HG02759 (cell line): ENCODE measurements around the gene EXOSC6.
"Not testable (repeated sequence)": the region's sequence is repeated elsewhere in the genome, so short reads cannot be mapped to it uniquely, and the experiment has no call there.

Experiments
- ATAC-seq: cut with Tn5 transposase; IDR thresholded peaks from one replicate; pipeline ENCODE4 v1.9.1; 2021; ENCODE audit warnings: mild to moderate bottlenecking, moderate library complexity; ENCODE audit not compliant: unreplicated experiment

The EXOSC6 gene

DNA sequence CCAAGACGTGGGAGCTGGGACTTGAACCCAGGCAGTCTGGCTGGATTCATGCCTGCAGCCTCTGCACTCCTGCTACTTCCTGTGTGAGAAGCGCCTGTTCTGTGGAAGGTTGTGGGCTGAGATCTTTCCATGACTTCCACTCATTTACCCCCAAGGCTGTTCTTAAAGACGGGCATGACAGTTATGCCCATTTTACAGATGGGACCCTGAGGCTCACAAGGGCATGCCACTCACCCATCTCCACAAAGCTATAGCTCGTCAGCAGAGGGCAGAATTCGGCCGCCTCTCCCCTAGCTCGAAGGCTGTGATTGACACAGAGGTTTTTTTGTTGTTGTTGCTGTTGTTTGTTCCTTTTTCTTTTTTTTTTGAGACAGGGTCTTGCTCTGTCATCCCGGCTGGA lies 51.7 kb downstream of the EXOSC6 start:
- ATAC-seq = not testable (repeated sequence)

DNA sequence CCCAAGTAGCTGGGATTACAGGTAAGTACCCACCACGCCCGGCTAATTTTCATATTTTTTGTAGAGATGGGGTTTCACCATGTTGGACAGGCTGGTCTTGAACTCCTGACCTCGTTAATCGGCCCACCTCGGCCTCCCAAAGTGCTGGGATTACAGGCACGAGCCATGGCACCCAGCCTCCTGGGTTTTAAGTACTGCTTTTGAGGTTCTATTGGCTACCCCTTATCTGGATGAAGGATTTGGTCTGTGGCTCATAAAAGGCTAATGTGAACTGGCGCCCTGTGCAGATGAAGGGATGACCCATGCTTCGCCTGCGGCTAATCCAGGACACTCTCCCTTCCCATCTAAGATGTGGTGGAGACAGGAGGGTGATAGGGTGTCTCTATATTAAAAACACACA lies 52.6 kb downstream of the EXOSC6 start:
- not testable (repeated sequence) for ATAC-seq

DNA sequence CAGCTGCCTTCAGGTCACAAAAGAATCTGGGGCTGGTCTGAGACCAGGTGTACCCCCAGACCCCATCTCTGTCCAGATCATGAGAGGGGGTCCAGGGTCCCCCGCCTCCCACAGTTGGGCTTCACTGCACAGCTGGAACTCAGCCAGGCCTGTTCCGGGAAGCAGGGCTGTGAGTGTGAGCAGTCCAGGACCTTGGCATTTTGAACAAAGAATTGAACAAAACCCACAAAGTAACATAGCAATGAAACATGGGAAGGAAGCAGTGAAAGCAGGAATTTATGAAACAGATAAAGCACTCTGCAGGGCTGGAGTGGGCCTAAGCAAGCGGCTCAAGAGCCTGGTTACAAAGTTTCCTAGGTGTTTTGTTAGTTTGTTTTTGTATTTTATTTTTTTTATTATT lies 53.1 kb downstream of the EXOSC6 start:
- ATAC-seq = not testable (repeated sequence)

DNA sequence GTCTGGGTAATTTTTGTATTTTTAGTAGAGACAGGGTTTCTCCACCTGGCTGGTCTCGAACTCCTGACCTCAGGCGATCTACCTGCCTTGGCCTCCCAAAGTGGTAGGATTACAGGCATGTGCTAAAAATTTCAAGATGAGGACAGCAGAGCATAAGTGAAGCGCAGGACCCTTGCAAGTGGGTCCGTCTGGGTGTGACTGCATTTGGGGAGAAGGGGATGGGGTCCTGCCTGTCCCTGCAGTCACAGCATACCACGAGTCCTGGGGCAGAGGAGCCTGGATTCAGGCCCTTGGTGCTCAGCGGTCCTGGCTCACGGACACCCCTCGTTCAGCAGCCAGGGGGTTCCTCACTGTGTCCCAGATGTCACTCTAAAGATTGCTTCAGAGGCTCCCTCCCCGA lies 53.5 kb downstream of the EXOSC6 start:
- ATAC-seq = not testable (repeated sequence)

DNA sequence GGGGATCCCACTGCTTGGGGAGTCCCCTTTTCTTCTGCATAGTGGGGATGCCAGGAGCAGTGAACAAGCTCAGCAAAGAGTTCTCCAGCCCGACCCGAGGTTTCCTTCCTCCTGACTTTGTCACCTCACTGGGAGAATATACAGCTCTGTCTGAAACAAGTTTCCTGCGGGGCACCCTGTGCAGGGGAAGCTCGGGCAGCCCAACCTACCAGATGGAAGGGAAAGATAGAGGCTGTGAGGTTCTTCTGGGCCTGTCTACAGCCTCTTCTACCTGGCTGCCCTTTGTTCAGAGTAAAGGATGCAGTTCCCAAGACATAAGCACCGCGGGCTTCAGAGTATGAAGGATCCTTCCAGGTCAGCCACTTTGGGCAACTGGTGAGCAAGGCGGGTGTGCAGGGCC lies 54.1 kb downstream of the EXOSC6 start:
- not testable (repeated sequence) for ATAC-seq
